Upper lobe of right lung (tissue), 1 donor: ENCODE measurements around the gene RBBP8NL. TPM values are rescaled to one million over a fixed set of nuclear protein-coding genes. Genes with fewer than 3 reads are reported as not detected.

Experiments
- ATAC-seq: fragments of 200-7000 bp; cut with Tn5 transposase; one replicate; pipeline ENCODE4 v1.9.1; 2020; ENCODE audit warnings: mild to moderate bottlenecking, moderate library complexity
- DNase-seq: peaks from one replicate; pipeline ENCODE4 v3.0.0-alpha.2; 2020
- H3K27ac ChIP-seq: fragments of 200-600 bp; one replicate; pipeline ENCODE4 v1.8.0; 2022
- H3K27me3 ChIP-seq: fragments of 200-600 bp; one replicate; pipeline ENCODE4 v1.8.0; 2022; ENCODE audit warnings: mild to moderate bottlenecking
- H3K36me3 ChIP-seq: fragments of 200-600 bp; one replicate; pipeline ENCODE4 v1.8.0; 2022
- H3K4me1 ChIP-seq: fragments of 200-600 bp; one replicate; pipeline ENCODE4 v1.8.0; 2022
- H3K4me3 ChIP-seq: fragments of 200-600 bp; one replicate; pipeline ENCODE4 v1.8.0; 2022; ENCODE audit warnings: mild to moderate bottlenecking
- H3K9me3 ChIP-seq: fragments of 200-600 bp; one replicate; pipeline ENCODE4 v1.8.0; 2022
- intact Hi-C: fragments of 100-400 bp; cut with DNase I; formaldehyde crosslinking; loops from one replicate; pipeline ENCODE4 v1.11.0; 2022
- total RNA-seq: library from RNA; stranded (reverse); fragmentation: NEBNext Ultra II Directional; extraction: Animal tissue kit (Norgen Biotek cat#: 25700); gene quantifications from one replicate; pipeline ENCODE4 v1.2.1, GENCODE V29; 2021
- TF ChIP-seq, protein P1 (sequence below): fragments of 200-600 bp; IDR thresholded peaks from one replicate; pipeline ENCODE4 v1.8.0; 2022; ENCODE audit warnings: antibody characterized with exemption
- donor health status: DM: no; HTN: yes; CAD: no; lungs with severe emphysema.

RBBP8NL gene
- total RNA-seq, 1 donor from 2014 or later: 0.64 TPM

DNA sequence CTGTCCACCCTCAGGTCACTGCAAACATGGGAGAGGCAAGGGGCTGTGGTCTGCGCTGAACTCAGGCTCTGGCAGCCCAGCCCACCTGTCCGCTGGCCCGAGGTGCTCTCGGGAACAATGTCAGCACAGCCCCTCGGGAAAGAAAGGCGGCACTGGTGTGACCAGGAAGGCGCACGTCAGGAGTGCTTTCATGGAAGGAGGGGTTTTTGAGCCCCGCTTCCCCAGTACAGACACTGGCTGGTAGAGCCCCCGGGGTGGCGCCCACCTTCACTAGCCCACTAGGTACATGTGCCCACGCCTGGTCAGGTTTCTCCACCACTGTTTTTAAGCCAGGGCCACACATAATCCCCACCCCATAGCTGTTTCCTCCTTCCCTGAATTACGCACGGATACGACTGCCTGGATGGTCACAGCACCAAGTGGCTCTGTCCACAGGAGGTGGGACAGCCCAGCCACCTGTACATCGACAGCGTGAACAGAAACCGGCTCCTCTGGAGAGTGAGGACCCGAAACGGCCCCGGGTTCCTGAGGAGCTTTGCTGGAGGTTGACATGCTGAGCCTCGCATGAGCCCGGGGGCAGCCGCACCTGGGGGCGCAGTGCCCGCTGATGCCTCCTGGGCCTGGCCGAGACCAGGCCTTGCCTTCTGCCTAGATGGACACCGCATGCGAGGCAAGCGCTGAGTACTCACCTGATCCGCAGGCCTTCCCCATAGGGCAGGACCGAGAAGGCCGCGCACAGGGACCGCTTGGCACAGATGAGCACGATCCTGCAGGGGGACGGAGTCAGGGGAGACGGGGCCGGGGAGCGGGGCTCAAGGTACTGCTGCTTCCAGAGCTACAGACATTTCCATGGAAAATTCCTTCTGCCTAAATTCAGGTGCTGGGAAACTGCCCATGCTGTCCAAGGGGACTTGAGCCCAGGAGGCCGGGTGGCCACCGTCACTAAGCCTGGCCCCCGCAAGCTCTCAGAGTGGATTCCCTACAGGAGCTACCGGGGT lies 32.8 kb downstream of the RBBP8NL start:
- Histone ChIP-seq H3K36me3 (peaks cover 12% of the 10 kb centered on the region), H3K27ac (no peak overlapping the region), H3K27me3 (no peaks in the 10 kb centered on the region), H3K4me3 (no peak overlapping the region), H3K4me1 (no peaks in the 10 kb centered on the region), H3K9me3 (no peaks in the 10 kb centered on the region)
- ATAC-seq: no peak
- intact Hi-C loops: no loop called here
- TF ChIP-seq, protein P1, sequence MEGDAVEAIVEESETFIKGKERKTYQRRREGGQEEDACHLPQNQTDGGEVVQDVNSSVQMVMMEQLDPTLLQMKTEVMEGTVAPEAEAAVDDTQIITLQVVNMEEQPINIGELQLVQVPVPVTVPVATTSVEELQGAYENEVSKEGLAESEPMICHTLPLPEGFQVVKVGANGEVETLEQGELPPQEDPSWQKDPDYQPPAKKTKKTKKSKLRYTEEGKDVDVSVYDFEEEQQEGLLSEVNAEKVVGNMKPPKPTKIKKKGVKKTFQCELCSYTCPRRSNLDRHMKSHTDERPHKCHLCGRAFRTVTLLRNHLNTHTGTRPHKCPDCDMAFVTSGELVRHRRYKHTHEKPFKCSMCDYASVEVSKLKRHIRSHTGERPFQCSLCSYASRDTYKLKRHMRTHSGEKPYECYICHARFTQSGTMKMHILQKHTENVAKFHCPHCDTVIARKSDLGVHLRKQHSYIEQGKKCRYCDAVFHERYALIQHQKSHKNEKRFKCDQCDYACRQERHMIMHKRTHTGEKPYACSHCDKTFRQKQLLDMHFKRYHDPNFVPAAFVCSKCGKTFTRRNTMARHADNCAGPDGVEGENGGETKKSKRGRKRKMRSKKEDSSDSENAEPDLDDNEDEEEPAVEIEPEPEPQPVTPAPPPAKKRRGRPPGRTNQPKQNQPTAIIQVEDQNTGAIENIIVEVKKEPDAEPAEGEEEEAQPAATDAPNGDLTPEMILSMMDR: no peak
- DNase-seq: no peak

DNA sequence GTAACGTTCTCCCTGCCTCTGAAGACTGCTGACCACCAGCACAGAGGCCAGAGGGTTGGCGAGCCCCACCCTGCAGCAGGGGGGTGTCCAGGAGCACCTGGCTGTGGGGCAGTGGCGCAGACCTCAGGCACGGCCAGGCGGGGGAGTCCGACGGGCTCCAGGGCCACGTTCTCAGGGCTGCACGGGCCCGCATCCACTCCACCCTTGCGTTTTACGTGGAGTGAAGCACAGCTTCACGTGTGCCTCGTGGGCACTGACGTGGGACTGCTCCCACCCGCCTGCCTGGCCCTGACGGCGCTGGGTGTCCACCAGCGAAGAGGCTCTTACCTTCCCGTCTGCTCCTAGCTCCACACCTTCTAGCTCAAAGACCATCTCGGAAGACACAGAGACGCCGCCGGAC lies 33.5 kb downstream of the RBBP8NL start:
- no peaks in the 10 kb centered on the region for H3K9me3 ChIP-seq
- no peaks in the 10 kb centered on the region for H3K4me1 ChIP-seq
- peaks cover 19% of the 10 kb centered on the region for H3K36me3 ChIP-seq
- ATAC-seq (no peak), DNase-seq (no peak)
- TF ChIP-seq, protein P1: no peak
- intact Hi-C loops: no loop called here
- H3K4me3 ChIP-seq: no peak overlapping the region
- H3K27ac ChIP-seq: no peak overlapping the region
- no peaks in the 10 kb centered on the region for H3K27me3 ChIP-seq

DNA sequence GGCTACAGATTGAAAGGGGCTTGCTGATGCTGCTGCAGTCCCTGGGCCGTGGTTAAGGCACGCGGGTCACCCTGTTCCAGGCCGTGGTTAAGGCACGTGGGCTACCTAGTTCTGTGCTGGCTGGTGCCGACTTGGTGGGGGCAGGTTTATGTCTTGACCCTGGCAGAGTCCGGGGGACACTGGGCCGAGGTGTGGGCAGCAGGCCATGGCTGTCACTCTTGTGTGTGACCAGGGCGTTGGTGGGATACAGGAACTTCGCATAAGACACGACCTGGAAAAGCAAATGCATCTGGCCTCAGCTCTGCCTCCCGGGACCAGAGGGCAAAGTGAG lies 34.0 kb downstream of the RBBP8NL start:
- Histone ChIP-seq H3K36me3 (peaks cover 24% of the 10 kb centered on the region), H3K27me3 (no peaks in the 10 kb centered on the region), H3K4me3 (no peak overlapping the region), H3K27ac (no peak overlapping the region), H3K9me3 (no peaks in the 10 kb centered on the region), H3K4me1 (peaks cover under 1% of the 10 kb centered on the region)
- ATAC-seq: no peak
- intact Hi-C loops: no loop called here
- no peak for DNase-seq
- TF ChIP-seq, protein P1: no peak

DNA sequence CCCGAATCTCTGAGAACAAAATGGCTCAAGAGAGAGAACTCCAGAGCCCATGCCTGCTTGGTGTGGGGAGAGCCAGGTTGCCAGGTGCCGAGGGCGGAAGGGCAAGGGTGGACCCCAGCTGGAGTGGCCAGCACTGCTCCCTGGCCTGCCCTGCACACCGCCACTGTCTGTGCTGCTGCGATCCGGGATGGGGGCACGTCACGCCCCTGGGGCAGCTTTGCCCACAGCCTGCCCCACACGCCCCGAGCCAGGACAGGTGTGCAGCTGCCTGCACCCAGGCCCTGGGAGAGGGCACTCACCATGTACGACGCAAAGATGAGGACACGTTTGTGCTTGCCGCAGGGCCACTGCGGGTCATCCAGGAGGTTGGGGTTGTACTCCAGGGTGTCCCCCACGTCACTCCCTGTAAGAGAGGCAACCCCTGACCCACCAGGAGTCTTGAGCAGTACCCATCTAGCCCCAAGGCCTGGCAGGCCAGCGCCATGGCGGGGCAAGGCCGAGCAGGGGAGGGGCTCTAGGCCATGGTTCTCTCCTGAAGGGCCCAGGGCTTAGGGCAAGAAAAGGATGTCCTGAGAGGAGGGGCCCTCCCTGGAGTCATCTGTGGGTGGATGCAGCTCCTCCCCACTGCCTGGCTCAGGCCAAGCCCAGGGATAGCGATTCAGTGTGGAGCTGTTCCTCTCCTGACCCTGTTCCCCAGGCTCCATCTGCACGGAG lies 34.6 kb downstream of the RBBP8NL start:
- Histone ChIP-seq H3K27ac (no peak overlapping the region), H3K36me3 (peaks cover 29% of the 10 kb centered on the region), H3K9me3 (no peaks in the 10 kb centered on the region), H3K4me1 (peaks cover 6% of the 10 kb centered on the region), H3K4me3 (no peak overlapping the region), H3K27me3 (no peaks in the 10 kb centered on the region)
- TF ChIP-seq, protein P1: no peak
- ATAC-seq: no peak
- intact Hi-C loops: no loop called here
- no peak for DNase-seq

DNA sequence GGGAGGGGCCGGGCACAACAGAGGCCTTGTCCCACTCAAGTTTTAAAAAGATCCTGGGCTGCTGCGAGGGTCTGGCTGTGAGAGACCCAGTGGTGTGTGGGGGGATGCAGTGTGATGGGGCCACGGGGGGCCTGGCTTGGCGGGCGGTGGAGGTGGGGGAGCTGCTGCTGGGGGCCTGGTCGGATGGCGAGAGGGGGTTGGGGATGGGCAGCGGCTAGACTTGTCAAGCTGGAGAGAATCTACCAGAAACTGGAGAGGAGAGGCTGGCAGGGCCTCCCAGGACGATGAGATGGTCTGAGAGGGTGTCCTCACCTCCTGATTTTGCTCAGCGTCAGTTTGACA lies 35.3 kb downstream of the RBBP8NL start:
- intact Hi-C loops: no loop called here
- no peak overlapping the region for H3K27ac ChIP-seq
- TF ChIP-seq, protein P1: no peak
- peaks cover 9% of the 10 kb centered on the region for H3K4me1 ChIP-seq
- no peaks in the 10 kb centered on the region for H3K27me3 ChIP-seq
- no peak for ATAC-seq
- H3K9me3 ChIP-seq: no peaks in the 10 kb centered on the region
- DNase-seq: no peak
- peaks cover 29% of the 10 kb centered on the region for H3K36me3 ChIP-seq
- H3K4me3 ChIP-seq: no peak overlapping the region
